ENCODE results near the gene PCGF6. TPM values are rescaled to one million over a fixed set of nuclear protein-coding genes. Genes with fewer than 3 reads are reported as not detected.
"Not testable (repeated sequence)": the region's sequence is repeated elsewhere in the genome, so short reads cannot be mapped to it uniquely, and the experiment has no call there.

The PCGF6 gene
- total RNA-seq, 4 donors from 2014 or later, result 11.7 to 19.1 (median 17.1) TPM

DNA sequence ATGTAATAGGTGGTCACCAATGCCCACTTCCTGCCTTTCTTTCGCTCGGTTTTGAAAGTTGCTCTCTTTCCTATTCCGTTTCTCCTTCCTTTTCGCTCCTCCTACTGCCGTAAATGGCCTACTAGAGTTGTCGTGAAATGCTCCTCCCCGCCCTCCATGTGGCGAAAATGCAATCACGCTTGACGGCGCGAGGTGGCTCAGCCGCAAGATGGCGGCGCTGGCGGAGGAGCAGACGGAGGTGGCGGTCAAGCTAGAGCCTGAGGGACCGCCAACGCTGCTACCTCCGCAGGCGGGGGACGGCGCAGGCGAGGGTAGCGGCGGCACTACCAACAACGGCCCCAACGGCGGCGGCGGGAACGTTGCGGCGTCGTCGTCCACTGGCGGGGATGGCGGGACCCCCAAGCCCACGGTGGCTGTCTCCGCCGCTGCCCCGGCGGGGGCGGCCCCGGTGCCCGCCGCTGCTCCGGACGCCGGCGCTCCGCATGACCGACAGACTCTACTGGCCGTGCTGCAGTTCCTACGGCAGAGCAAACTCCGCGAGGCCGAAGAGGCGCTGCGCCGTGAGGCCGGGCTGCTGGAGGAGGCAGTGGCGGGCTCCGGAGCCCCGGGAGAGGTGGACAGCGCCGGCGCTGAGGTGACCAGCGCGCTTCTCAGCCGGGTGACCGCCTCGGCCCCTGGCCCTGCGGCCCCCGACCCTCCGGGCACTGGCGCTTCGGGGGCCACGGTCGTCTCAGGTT, 17.0 kb upstream of the PCGF6 start, which contains the start of gene TAF5:
TAF5 (plus strand) TSS at position 195 of the 737 bp plus-strand sequence; CDS start at position 209, 14 bp downstream.
- Histone ChIP-seq H3K36me3 (no peaks in the 10 kb centered on the region), H3K27ac (peak within 1 kb of the TSS; percentile 64 to 93 (median 91)), H3K4me3 (peak within 1 kb of the TSS; percentile 76 to 79), H3K4me1 (peaks cover 0 to 28% (median 0%) of the 10 kb centered on the region in 3 donors), H3K9me3 (no peaks in the 10 kb centered on the region), H3K27me3 (no peaks in the 10 kb centered on the region)
- WGBS, 2 donors (ENCODE audit: low coverage in 1 of 2), result 0 to 3% methylated on average over 3 to 4 of the region's 81 CpGs
- TF ChIP-seq POLR2AphosphoS5 (IDR thresholded peaks at IDR 0.05), result peak; percentile 94
- TF ChIP-seq POLR2A (IDR thresholded peaks at IDR 0.05), result peak; percentile 77 to 86
- TF ChIP-seq, protein P1, sequence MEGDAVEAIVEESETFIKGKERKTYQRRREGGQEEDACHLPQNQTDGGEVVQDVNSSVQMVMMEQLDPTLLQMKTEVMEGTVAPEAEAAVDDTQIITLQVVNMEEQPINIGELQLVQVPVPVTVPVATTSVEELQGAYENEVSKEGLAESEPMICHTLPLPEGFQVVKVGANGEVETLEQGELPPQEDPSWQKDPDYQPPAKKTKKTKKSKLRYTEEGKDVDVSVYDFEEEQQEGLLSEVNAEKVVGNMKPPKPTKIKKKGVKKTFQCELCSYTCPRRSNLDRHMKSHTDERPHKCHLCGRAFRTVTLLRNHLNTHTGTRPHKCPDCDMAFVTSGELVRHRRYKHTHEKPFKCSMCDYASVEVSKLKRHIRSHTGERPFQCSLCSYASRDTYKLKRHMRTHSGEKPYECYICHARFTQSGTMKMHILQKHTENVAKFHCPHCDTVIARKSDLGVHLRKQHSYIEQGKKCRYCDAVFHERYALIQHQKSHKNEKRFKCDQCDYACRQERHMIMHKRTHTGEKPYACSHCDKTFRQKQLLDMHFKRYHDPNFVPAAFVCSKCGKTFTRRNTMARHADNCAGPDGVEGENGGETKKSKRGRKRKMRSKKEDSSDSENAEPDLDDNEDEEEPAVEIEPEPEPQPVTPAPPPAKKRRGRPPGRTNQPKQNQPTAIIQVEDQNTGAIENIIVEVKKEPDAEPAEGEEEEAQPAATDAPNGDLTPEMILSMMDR (IDR thresholded peaks at IDR 0.05), result peak in 3 of 4 experiments; percentile 7 to 34 (median 29)
- TF ChIP-seq EP300 (IDR thresholded peaks at IDR 0.05), result no peak
- peak; percentile 87 for ATAC-seq

DNA sequence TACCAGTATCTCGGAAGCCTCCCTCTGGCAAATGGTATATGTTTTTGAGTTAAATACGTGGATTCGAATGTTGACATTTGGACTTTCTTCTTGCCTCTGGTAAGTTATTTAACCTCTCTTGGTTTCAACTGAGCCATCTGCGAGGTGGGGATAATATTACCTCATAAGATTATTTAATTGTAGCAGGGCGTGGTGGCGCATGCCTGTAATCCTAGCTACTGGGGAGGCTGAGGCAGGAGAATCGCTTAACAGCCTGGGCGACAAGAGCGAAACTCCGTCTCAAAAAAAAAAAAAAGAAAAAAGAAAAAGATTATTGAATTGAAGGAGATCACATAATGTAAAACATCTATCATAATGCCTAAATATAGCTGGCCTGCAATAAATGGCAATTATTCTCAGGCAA, 16.4 kb upstream of the PCGF6 start:
- peak overlapping the region; percentile 76 to 79 for H3K4me3 ChIP-seq
- no peaks in the 10 kb centered on the region for H3K27me3 ChIP-seq
- H3K9me3 ChIP-seq, result no peaks in the 10 kb centered on the region
- peak overlapping the region; percentile 43 to 93 (median 91) for H3K27ac ChIP-seq
- WGBS, 2 donors (ENCODE audit: low coverage in 1 of 2), result 62 to 71% methylated on average over 7 of the region's 10 CpGs
- TF ChIP-seq POLR2A (IDR thresholded peaks at IDR 0.05) (no peak), POLR2AphosphoS5 (IDR thresholded peaks at IDR 0.05) (no peak), EP300 (IDR thresholded peaks at IDR 0.05) (no peak)
- TF ChIP-seq, protein P1 (IDR thresholded peaks at IDR 0.05), result no peak
- H3K4me1 ChIP-seq, result peaks cover 0 to 28% (median 0%) of the 10 kb centered on the region in 3 donors
- ATAC-seq, result no peak
- no peaks in the 10 kb centered on the region for H3K36me3 ChIP-seq

DNA sequence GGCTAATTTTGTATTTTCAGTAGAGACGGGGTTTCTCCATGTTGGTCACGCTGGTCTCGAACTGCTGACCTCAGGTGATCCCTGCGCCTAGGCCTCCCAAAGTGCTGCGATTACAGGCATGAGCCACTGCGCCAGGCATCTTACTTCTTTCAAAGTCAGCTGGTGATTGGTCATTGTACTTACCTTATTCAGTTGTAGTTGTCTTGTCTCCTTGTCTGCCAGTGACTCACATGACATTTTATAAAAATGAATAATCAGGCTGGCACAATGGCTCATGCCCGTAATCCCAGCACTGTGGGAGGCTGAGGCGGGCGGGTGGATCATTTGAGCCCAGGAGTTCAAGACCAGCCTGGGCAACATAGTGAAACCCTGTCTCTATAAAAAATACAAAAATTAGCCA, 9.9 kb upstream of the PCGF6 start:
- H3K9me3 ChIP-seq, ATAC-seq, H3K4me3 ChIP-seq, H3K27me3 ChIP-seq, H3K36me3 ChIP-seq, H3K27ac ChIP-seq, H3K4me1 ChIP-seq: not testable (repeated sequence)
- WGBS, 2 donors (ENCODE audit: low coverage in 1 of 2), result 88% methylated on average over 7 of the region's 9 CpGs; no CpG with 5 or more reads in 1 of the 2 donors

DNA sequence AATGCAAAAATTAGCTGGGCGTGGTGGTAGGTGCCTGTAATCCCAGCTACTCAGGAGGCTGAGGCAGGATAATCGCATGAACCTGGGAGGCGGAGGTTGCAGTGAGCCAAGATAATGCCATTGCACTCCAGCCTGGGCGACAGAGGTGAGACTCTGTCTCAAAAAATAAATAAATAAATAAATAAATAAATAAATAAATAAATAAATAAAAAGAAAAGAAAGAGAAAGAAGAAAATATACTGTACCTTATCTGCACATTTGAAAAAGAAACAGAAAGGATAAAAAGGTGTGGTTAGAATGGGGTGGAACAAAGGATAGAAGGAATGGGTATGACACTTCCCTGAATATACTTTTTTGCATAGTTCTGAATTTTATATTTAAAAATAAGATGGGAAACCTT, 8.6 kb upstream of the PCGF6 start:
- not testable (repeated sequence) for H3K36me3 ChIP-seq, H3K4me1 ChIP-seq, H3K27ac ChIP-seq, H3K9me3 ChIP-seq, H3K4me3 ChIP-seq, ATAC-seq
- H3K27me3 ChIP-seq, result peaks cover 12% of the 10 kb centered on the region
- 94 to 100% methylated on average over 2 to 4 of the region's 4 CpGs for WGBS, 2 donors (ENCODE audit: low coverage in 1 of 2)

DNA sequence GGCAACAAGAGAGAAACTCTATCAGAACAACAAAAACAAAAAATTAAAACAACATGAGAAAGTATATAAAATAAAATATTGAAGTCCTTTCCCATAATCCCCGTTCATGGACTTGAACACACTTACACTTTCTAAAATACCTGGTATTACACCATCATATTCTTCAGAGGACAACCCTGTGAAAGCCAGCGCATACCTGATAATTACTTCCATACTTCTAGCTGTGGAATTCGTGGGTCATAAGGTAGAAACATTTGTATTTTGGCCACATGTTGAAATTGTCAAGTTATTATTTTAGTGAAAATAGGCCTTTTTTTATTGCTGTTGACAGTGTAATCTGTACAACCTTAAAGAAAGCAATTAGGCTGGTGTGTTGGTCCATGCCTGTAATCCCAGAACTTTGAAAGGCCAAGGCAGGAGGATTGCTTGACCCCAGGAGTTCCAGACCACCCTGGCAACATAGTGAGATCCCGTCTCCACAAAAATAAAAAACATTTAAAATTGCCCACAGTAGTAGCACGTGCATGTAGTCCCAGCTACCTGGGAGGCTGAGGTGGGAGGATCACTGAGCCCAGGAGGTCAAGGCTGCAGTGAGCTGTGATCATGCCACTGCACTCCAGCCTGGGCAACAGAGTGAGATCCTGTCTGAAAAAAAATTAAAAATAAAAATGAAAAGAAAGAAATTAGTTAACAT, 5.1 kb upstream of the PCGF6 start:
- Histone ChIP-seq H3K9me3 (no peaks in the 10 kb centered on the region), H3K4me3 (no peak overlapping the region), H3K27me3 (peaks cover 12% of the 10 kb centered on the region), H3K36me3 (no peaks in the 10 kb centered on the region), H3K27ac (no peak overlapping the region), H3K4me1 (peaks cover 0 to 7% (median 0%) of the 10 kb centered on the region in 3 donors)
- TF ChIP-seq EP300 (IDR thresholded peaks at IDR 0.05), result no peak
- 77 to 88% methylated on average over 3 to 5 of the region's 5 CpGs for WGBS, 2 donors (ENCODE audit: low coverage in 1 of 2)
- ATAC-seq, result no peak

DNA sequence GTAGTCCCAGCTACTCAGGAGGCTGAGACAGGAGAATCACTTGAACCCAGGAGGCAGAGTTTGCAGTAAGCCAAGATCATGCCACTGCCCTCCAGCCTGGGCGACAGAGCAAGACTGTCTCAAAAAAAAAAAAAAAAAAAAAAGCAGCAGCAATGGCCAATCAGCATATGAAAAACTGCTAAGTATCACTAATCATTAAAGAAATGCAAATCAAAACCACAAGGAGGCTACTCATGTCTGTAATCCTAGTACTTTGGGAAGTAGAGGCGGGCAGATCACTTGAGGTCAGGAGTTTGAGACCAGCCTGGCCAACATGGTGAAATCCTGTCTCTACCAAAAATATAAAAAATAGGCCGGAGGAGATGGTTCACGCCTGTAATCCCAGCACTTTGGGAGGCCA, 3.6 kb upstream of the PCGF6 start:
- 82 to 95% methylated on average over 3 to 4 of the region's 4 CpGs for WGBS, 2 donors (ENCODE audit: low coverage in 1 of 2)
- H3K27ac ChIP-seq, H3K36me3 ChIP-seq: not testable (repeated sequence)

DNA sequence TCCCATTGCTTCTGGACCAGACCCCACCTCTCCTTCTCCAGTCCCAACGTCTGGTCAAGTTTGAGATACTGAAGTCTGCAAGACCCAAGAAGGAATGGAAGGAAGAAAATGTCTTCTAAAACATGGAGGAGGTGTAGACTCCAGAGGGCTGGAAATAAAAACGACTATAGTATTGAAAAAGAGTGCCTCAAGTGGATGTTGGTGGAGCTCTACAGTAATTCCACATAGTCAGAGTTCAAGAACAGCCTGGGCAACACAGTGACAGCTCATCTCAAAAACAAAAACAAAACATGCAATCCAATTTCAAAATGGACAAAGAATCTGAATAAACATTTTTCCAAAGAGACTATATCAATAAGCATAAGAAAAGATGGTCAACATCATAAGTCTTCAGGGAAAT, 2.3 kb upstream of the PCGF6 start:
- Histone ChIP-seq H3K36me3 (peaks cover 0 to 8% of the 10 kb centered on the region in 2 donors), H3K27ac (no peak overlapping the region), H3K4me3 (no peak overlapping the region), H3K4me1 (peaks cover 0 to 26% (median 0%) of the 10 kb centered on the region in 3 donors), H3K9me3 (no peaks in the 10 kb centered on the region), H3K27me3 (peaks cover 12% of the 10 kb centered on the region)
- ATAC-seq, result no peak
- TF ChIP-seq, protein P1 (IDR thresholded peaks at IDR 0.05), result no peak
- TF ChIP-seq POLR2AphosphoS5 (IDR thresholded peaks at IDR 0.05) (no peak), EP300 (IDR thresholded peaks at IDR 0.05) (no peak), POLR2A (IDR thresholded peaks at IDR 0.05) (no peak)
- WGBS, 2 donors (ENCODE audit: low coverage in 1 of 2), result 12 to 51% methylated on average over 2 of the region's 2 CpGs

More for the DNA sequence above, 3.6 kb upstream of the PCGF6 start:
- Histone ChIP-seq H3K27me3 (peaks cover 12% of the 10 kb centered on the region), H3K4me1 (peaks cover 0 to 16% (median 0%) of the 10 kb centered on the region in 3 donors)
- H3K4me3 ChIP-seq, H3K9me3 ChIP-seq, ATAC-seq: not testable (repeated sequence)
